Kidney tubule cell (primary cell): ENCODE data around the gene DHRS4.
"Not testable (repeated sequence)": the region's sequence is repeated elsewhere in the genome, so short reads cannot be mapped to it uniquely, and the experiment has no call there.

Experiments
- DNase-seq: peaks from one replicate; pipeline ENCODE4 v3.0.0-alpha.2; 2018; ENCODE audit warnings: low spot score

Gene DHRS4

DNA sequence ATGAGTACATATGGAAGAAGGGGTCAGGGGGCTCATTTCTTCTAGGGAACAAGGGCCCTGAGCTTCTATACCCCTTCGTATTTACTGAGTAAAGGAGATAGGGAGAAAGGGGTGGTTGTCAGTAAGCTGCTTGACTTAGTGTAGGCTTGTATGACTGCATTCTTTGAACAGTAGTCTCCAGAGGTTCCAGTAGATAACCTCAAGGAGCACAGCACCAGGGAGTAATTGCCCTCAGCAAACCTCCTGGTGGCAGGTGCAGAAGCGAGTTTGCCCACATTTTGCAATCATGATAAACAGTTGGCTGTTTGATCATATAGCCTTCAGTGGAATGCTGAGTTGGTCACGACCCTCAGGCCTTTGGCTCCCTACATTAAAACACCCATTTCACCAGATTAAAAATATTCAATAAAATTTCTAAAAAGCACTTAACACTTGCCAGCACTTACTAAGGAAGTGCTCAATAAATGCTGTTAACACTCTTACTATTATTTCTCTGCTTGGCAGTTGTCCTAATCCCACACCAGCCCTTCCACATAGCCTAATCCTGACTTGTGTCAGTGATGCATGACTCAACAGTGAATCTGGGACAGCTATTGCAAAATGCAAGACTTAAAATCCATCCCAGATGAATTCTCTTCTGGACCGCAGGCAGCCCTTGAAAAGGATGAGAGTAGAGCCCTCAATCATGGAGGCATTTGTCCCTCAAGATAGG lies 31.5 kb downstream of the DHRS4 start:
- no peak for DNase-seq

DNA sequence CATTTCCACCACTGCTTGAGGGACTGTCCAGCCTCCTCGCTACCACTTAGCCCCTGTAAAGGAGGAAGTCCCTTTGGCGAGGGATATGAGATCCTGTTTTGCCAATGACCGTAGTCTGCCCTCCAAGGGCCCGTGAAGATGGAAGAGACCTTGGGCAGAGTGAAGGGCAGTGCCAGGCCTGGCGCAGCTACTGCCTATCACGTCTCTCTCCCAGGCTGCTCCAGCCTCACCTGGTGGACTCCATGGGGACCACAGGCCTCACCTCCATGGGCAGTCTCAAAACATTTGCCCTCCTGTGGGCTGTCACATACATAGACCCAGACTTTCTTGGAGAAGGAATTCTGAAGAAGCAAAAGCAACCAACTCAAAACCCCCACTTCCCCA lies 34.6 kb downstream of the DHRS4 start:
- DNase-seq, result not testable (repeated sequence)

DNA sequence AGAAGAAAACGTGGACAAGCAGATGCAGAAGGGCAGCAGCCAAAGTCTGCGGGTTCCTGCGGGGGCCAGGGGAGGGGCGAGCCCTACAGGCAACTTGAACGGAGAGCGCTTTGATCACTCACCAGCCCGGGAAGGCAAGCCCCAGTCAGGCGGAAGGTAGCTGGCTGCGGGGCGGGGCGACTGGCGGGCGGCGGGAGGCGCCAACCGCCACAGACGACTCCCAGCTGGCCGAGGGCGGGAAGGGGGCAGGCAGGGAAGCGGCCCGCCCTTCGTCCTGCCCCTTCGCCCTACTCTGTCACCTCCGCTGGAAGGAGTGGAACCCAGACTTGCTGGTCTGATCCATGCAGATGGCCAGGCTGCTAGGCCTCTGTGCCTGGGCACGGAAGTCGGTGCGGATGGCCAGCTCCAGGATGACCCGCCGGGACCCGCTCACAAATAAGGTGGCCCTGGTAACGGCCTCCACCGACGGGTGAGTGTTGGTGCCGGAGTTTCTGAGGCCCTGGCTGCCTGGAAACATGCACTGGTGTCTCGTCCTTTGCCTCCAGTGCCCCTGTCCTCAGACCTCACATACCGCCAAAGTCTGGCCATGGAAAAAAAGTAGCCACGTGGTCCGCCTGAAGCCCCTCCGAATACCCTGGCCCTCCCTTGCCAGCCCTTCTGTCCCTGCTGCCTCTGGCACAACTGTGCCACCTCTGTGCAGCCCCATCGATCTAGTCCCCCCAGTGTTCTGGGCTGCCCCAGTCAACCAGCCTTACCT lies 35.2 kb downstream of the DHRS4 start, which contains the start of gene DHRS4L2:
TSS of gene DHRS4L2 (plus strand) at position 323 of the 757 bp plus-strand sequence. CDS start at position 342, 19 bp downstream.
- peak; percentile 86 for DNase-seq

DNA sequence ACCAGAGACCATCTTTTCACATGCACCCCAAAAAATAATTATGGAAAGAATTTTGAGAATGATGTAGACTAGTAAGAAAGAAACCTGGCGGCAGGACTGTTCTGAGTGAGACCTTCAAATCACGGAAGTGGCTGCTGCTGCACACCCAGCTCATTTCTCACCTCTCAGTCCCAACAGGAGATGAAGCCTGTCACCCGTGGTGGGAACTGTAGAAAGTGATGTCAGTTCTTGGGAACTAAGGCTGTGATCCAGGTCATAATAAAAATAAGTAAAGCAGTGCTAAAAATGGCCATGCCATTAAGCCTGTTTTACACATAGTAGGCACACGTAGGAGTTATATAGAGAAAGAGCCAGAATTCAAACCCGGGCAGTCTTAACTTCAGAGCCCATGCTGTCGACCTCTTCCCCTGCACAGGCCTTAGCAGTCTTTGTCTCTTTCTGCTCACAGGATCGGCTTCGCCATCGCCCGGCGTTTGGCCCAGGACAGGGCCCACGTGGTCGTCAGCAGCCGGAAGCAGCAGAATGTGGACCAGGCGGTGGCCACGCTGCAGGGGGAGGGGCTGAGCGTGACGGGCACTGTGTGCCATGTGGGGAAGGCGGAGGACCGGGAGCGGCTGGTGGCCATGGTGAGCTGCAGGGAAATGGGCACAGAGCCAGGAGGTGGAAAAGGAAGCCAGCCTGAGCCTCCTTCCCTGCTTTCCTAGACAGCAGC lies 36.3 kb downstream of the DHRS4 start:
- DNase-seq, result peak; percentile 31

DNA sequence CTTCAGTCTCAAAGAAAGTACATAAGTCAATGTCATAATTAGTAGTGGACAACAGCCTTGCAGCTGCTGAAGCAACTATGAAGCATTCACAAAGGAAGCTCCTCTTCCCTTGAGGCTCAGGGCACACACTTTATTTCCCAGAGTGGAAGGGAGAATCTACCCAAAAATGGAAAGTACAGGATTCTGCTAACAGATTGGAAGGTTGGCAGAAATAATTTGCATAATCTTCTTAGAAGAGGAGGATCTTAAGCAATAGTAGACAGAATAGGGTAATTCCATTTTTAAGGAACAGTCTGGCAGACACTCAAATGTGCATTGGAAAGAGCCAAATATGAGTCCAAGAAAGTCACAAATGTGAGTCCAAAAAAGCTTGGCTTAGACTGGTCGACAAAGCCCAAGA lies 37.4 kb downstream of the DHRS4 start:
- not testable (repeated sequence) for DNase-seq

DNA sequence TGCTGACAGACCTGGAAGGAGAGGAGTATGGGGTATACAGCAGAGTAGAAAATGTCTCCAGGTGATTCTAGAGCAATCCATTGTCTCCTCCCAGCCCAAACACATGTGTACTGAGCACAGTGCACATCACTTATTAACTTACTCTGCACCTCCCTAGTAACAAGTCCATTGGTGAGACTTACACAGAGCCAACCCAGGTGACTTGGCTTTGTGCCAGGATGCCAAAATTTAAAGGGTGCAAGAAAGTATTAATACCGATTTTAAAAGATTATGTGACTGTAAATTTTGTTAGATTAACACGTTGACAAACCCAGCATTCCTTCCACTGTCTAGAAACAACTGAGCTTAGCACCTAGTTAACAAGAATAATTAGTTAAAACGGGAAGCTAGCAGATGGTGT lies 39.5 kb downstream of the DHRS4 start:
- not testable (repeated sequence) for DNase-seq

DNA sequence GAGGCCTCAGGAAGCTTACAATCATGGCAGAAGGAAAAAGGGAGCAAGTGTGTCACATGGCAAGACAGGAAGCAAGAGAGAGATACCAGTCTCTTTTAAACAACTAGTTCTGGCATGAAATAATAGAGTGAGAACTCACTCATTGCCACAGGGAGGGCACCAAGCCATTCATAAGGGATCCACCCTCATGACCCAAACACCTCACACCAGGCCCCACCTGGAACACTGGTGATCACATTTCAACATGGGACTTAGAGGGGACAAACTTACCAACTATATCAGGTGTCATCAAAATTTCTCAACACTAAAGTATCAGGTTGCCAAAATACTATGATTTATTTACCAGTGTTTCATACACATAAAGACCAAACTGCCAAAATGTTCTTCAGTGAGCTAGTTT lies 42.4 kb downstream of the DHRS4 start:
- DNase-seq, result not testable (repeated sequence)

DNA sequence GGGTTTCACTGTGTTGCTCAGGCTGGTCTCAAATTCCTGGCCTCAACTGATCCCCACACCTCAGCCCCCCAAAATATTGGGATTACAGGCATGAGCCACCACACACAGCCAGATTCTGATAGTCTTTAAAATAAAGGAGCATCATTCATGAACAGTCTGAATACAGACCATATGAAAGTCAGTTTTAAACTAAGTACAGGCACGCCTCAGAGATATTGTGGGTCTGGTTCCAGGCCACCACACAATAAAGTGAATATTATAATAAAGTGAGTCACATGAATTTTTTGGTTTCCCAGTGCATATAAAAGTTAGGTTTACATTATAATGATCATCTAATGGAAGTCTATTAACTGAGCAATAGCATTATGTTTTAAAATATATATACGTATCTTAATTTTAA lies 43.3 kb downstream of the DHRS4 start:
- DNase-seq, result not testable (repeated sequence)

DNA sequence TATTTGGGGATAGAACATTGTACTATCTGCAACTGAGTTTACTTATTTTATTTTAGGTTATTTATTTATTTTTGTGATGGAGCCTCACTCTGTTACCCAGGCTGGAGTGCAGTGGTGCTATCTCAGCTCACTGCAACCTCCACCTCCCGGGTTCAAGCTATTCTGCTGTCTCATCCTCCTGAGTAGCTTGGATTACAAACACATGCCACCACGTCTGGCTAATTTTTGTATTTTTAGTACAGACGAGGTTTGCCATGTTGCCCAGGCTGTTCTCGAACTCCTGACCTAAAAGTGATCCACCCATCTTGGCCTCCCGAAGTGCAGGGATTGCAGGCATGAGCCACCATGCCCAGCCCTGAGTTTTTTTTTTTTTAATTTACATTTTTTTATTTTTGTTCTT lies 46.1 kb downstream of the DHRS4 start:
- DNase-seq, result not testable (repeated sequence)

DNA sequence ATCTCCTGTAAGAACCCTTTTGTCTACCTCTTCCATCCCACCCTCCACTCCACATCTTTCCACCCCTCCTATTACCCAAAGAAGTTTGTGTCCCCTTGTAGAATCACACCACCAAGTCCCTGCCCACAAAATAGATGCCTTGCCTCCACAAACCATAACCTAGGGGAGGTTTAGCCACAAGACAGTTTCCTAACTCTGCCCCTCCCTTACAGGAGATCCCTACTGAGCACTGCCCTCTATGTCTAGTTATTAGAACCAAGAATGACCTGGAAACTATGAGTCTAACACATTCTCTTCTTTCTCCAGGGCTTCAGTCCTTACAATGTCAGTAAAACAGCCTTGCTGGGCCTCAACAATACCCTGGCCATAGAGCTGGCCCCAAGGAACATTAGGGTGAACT lies 47.5 kb downstream of the DHRS4 start:
- not testable (repeated sequence) for DNase-seq

DNA sequence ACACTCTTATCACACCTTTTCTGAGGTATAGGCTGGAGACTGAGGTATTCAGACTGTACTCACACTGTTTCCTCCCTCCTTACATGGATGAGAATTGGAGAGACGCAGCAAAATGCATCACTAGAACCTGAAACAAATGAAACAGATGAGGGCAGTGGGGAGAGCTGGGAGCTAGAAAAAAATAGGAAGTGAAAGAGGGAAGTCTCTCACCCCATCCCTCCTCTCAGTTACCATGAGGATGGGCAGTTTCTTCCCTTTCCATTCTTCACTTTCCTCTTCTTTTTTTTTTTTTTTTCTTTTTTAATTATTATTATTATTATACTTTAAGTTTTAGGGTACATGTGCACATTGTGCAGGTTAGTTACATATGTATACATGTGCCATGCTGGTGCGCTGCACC lies 48.1 kb downstream of the DHRS4 start:
- DNase-seq, result not testable (repeated sequence)

DNA sequence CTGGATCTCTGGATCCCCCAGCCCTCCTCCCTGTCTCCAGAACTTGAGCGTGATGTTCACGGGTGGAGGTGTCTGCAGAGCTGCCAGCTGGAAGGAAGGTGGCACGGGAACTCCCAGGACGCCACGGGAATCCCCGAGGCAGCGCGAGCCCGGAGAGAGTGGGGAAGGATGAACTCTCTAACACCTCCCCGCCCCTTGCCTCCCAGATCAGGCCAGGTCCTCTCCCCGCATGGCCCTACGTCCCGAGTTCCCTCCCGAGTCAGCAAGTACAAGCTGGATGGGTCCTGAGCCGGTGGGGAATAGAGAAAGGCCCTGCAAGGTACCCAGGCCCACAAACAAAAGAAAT lies 52.9 kb downstream of the DHRS4 start:
- DNase-seq, result not testable (repeated sequence)

DNA sequence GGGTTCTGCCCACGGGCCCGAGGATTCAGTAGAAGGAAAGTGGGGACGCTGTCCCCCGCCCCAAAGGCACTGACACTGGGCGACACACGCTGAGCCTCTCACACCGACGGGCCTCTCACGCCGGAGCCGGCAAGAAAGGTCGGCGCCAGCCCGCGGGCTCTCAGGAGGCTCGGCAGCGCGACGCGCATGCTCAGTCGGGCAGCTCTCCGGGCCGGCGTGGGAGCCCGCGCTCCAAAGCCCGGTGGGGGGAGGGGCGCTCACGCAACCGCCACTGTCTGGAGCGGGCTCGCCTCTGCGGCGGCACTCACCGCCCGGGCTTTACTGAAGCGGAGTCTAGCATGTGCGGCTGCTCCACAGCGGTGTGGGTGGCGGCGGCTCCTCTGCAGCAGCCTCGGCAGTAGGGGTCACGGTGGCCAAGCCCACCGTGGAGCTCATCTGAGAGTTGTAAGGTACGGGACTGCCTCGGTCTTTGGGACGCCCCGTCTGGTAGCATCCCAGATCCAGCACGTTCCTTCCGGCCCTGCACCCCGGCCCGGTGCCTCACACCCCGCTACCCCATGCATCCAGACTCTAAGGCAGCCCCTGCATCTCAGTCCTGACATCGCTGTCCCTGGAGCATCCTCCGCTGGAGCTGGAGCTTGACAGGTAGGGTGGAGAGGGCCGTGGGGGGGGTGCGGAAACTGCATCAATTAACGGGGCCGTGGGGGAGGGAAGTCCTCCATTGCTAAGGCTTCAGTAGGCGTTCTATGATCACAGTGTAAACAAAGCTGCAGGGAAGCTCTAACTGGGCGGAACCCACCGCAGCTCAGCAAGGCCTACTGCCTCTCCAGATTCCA lies 53.5 kb downstream of the DHRS4 start:
- not testable (repeated sequence) for DNase-seq

DNA sequence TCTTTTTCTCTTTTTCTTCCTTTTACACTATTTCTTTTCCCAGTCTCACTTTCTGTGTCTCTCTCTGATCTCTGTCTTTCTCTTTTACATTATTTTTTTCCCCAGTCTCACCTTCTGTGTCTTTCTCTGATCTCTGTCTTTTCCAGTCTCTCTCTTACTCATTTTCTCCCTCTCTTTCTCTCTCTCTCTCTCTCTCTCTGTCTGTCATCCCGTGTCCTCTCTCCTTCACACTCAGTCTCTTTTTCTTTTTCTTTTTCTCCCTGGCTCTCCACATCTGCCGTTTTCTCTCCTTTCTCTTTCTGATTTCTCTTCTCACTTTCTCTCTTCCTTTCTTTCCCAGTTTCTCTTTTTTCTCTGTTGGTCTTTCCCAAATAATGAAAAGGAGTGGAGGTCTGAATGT lies 57.5 kb downstream of the DHRS4 start:
- no peak for DNase-seq

DNA sequence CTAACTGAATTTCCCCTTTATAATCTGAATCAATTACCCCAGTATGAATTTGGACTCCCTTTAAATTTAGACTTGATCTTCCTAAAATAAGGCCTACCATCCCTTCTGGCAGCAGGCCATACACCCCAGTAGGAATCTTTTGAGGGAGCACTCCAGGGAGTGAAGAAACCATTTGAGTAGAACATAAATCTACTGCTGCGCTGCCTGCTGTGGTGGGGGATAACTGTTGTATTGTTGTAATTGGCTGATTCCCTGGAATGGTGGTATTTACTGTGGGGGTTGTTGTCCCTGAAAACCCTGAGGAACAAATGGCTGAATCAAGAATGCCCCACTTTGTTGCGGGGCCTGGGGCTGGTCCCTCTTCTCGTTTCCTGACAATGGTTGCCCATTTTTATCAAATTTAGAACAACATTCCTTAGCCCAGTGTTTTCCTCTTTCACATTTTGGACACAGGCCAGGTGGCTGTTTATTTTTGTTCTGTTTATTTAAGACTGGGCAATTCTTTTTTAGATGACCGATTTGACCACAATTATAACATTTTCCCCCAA lies 59.2 kb downstream of the DHRS4 start:
- not testable (repeated sequence) for DNase-seq

DNA sequence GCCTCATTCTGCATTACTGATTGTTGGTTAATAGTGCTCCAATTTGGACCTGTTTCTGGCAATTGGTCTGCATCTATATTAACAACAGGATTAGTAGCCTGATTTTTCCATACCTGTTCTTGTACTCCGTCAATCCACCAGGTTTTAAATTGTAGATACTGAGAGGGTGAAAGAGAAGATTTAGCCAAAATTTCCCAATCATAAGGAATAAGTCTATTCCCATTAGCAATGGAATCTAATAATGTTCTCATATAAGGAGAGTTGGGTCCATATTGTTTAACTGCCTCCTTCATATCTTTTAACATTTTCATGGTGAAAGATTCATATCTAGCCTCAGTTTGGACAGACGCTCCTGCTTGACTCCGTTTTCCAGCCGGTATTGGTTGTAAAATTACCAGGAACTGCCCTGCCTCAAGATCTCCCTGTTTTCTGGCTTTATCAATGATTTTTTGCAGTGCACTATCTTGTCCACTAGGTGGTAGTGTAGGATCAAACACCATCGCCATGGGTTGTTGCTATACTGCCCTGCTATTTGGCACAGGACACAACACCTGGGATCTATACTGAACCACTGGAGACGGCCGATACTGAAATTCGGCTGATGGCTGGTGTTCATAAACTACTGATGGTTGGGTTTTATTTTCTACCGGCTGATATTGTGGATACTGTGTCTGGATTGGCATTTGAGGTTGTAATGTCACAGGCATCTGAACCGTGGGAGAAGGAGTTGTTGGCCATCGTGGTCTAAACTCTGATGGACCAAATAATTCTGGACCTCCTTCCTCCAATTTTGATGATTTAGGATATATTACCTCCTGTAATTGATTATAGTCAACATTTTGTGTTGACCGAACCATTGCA lies 60.3 kb downstream of the DHRS4 start:
- peak; percentile 78 for DNase-seq

DNA sequence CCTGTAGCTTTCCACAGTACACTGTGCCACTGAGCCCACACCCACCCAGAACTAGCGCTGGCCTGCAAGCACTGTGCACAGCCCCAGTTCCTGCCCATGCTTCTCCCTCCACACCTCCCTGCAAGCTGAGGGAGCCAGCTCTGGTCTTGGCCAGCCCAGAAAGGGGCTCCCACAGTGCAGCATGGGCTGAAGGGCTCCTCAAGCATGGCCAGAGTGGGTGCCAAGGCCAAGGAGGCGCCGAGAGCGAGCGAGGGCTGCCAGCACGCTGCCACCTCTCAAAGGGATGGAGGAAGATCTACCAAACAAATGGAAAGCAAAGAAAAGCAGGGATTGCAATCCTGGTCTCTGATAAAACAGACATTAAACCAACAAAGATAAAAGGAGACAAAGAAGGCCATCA lies 62.2 kb downstream of the DHRS4 start:
- DNase-seq, result not testable (repeated sequence)
